ENCODE results near the gene CARD11.

The CARD11 gene

DNA sequence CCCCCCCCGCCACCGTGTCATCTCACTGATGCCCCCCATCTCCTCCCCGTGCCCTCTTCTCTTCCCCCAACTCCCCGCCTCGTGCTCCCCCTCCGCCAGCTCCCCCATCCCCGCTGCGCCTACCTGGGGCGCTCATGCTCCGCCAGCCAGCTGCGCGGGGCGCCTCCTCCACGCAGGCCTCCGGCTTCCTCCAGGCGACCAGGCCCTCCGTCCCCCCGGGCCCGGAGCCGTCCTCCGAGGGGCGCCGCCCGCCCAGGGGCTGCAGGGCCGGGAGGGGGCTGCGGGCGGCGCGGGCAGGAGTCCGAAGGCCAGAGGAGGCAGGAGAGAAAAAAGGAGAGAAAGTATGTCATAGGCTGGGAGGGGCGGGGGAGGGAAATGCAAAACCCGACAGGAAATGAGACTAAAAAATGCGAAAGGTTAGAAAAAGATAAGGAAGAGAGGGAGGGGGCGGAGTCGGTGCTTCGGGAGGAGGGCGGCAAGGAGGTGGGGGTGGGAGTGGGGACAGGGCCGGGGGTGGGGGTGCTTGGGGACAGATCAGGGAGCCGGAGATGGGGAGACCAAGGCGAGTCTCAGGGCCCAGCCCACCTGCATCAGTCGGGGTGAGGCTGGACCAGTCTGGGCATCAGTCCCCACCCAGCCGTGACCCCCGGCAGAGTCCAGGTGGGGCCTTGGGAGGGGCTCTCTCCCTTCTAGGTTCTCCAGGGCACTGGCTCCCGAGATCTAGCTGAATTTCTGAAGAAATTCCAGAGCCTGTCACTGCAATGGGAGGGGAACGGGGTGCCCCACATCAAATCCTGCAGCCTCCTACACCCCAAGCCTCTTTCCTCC lies at the start of gene CARD11:
Gene CARD11 (minus strand): TSS at position 324 of the 828 bp plus-strand sequence. CDS start 85,361 bp downstream, outside the sequence.
- in situ Hi-C loops (cut with MboI; ENCODE audit: low sequenced_read_pairs) = no loop called here

- in situ Hi-C loops (cut with MboI; ENCODE audit: low sequenced_read_pairs) = no loop called here
Measured at GRCh38 chr7:3092468-3092867, 48.8 kb upstream of the CARD11 start.

DNA sequence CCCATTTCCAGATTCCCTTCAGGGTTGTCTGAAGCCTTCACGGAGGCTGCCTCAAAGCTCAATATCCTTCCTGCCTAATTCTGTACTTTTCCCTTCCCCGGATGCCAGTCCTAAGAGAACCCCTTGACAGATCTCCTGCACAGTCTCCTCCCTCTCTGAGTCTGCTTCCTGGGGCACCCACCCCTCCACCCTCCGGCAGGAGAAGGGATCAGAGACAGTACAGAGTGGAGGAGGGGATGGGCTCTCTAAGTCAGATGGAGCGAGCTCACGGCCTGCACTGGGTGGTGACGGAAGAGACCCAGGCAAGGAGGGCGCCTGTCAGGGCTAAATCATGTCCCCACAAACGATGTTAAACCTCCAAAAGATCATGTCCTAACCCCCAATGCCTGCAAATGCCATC lies 48.0 kb upstream of the CARD11 start:
- in situ Hi-C loops (cut with MboI; ENCODE audit: low sequenced_read_pairs) = no loop called here

DNA sequence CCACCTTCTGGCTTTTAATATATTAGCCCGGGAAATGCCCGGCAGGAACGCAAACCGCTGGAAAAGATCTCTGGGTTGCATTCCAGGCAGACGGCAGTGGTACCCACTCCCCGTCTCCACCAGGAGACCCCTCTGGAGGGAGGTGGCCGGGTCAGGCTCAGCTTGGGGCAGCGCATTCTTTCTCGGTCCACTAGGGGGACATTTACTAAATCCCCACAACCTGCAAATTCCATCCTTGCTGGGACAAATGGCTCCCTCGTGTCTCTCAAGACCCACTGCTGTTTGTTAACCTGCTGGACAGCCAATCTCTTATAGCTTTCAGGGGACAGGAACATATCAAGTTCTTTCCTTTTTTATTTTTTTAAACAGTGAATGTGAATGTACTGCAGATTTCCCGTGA lies 45.8 kb upstream of the CARD11 start:
- in situ Hi-C loops (cut with MboI; ENCODE audit: low sequenced_read_pairs) = no loop called here

DNA sequence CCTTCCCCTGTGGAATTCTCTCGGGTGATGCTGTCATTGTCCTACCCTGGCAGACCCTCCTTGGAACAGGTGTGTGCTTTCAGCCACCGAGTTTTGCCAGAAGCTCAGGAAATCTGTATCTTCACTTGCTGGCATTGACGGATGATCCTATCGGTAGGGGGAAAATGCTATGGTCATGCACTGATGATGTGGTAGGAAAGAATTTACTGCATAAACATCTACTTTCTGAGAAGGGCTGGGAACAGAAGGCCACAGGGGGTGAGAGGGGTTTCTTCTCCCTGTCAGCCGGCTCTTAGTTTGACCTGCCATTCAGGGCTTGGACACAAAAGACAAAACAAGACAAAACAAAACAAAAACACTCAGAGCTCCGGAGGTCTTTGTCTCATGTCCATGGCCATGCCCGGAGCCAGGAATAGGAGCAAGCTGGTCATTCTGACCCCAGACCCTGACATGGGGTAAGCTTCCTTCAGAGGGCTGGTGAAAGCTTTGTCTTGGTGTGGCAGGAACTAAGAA lies 43.6 kb upstream of the CARD11 start:
- in situ Hi-C loops (cut with MboI; ENCODE audit: low sequenced_read_pairs) = no loop called here

- in situ Hi-C loops (cut with MboI; ENCODE audit: low sequenced_read_pairs) = no loop called here
Measured at GRCh38 chr7:3083350-3083749, 39.7 kb upstream of the CARD11 start.

DNA sequence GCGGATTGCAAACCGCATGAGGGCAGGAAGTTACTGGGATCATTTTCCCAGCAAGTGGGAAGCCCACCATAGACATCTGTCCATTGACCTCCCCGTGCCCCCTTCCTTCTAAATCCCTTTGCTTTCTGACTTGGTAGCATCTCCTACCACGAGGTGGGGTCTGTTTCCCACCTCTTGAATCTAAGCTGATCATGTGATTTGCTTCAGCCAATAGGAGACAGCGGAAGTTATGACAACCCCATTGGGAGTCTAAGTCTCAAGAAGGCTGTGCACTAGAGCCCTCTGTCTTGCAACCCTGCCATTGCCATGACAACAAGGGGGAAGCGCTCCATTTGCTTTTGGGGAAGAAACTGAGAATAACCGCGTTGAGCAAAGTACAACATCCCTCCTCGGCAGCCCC lies 39.2 kb upstream of the CARD11 start:
- in situ Hi-C loops (cut with MboI; ENCODE audit: low sequenced_read_pairs) = no loop called here

DNA sequence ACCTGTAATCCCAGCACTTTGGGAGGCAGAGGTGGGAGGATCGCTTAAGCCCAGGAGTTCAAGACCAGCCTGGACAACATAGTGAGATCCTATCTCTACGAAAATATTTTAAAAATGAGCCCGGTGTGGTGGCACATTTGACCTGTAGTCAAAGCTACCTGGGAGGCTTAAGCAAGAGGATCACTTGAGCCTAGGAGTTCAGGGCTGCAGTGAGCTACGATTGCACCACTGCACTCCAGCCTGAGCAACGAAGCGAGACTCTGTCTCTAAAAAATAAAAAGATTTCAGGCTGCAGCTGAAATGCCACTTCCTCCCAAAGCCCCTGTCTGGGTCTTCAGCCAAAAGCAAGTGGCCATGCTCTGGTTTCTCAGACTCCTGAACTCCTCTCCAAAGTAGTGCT lies 38.7 kb upstream of the CARD11 start:
- in situ Hi-C loops (cut with MboI; ENCODE audit: low sequenced_read_pairs) = no loop called here

GRCh38 chr7:3080106-3080505 lies 36.4 kb upstream of the CARD11 start:
- in situ Hi-C loops (cut with MboI; ENCODE audit: low sequenced_read_pairs) = no loop called here

GRCh38 chr7:3078514-3078913 lies 34.8 kb upstream of the CARD11 start:
- in situ Hi-C loops (cut with MboI; ENCODE audit: low sequenced_read_pairs) = no loop called here

DNA sequence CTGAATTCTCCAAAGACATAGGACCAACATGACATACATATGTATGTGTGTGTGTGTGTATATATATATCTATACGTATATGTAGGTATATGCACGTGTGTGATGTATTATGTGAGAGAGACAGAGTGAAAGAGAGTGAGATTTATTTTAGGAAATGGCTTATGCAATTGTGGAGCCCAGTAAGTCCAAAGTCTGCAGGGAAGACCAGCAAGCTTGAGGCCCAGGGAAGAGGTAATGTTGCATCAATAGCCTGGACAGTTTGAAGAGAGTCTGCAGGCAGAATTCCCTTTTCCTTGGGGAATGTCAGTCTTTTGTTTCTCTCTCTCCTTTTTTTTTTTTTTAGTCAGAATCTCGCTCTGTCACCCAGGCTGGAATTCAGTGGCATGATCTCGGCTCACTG lies 33.0 kb upstream of the CARD11 start:
- in situ Hi-C loops (cut with MboI; ENCODE audit: low sequenced_read_pairs) = no loop called here

- in situ Hi-C loops (cut with MboI; ENCODE audit: low sequenced_read_pairs) = no loop called here
Measured at GRCh38 chr7:3076163-3076562, 32.5 kb upstream of the CARD11 start.

GRCh38 chr7:3075441-3075840 lies 31.8 kb upstream of the CARD11 start:
- in situ Hi-C loops (cut with MboI; ENCODE audit: low sequenced_read_pairs) = no loop called here

DNA sequence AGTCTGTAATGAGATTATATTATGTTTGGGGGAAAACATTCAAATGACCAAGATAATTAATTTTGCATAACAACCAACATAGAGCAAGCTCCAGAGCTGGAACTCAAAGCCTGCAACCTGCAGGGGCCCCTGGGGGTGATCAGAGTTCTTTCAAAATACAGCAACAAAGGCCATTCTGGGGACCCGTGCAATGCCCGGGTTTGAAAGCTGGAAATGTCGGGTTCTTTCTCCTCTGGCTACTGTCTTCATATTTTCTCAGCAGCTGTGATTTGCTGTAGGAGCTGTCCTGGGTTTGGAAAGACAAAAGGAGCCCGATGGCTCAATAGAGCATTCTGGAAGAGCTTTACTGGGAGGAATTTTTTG lies 30.8 kb upstream of the CARD11 start:
- in situ Hi-C loops (cut with MboI; ENCODE audit: low sequenced_read_pairs) = no loop called here

DNA sequence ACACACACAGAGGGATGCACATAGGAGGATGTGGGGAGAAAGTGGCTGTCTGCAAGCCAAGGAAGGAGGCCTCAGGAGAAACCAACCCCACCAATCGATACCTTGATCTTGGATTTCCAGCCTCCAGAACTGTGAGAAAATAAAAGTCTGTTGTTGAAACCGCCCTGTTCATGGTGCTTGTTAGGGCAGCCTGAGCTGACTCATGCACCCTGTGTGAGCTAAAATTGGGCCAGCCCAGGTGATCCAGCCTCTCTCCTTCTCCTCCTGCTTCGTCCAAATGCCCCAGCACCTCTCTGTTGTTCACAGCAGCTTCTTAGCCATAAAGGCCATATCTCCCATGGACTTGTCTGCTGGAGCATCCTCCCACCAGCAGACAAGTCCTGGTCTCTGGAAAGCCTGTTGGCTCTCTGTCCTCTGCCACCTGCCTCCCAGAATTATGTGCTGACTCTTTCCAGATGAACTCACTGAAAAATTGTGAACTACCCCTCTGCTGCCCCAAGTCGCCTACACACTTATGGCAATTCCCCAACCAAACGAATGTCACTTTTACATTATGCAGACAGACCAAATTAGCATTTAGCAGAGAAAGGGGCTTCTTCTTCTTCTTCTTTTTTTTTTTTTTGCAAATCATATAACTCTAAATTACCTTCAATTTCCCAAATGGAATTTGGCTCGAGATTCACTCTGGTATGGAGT lies 30.2 kb upstream of the CARD11 start:
- in situ Hi-C loops (cut with MboI; ENCODE audit: low sequenced_read_pairs) = no loop called here

DNA sequence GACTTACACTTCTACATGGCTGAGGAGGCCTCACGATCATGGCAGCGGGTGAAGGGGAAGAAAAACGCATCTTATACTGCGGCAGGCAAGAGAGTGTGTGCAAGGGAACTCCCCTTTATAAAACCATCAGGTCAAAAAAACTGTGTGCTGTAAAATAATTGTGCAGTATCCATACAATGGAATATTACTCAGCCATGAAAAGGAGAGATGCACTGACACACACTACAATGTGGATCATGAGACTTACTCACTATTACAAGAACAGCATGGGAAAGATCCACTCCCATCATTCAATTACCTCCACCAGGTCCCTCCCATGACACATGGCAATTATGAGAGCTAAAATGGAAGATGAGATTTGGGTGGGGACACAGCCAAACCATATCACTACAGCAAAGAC lies 27.2 kb upstream of the CARD11 start:
- in situ Hi-C loops (cut with MboI; ENCODE audit: low sequenced_read_pairs) = no loop called here

DNA sequence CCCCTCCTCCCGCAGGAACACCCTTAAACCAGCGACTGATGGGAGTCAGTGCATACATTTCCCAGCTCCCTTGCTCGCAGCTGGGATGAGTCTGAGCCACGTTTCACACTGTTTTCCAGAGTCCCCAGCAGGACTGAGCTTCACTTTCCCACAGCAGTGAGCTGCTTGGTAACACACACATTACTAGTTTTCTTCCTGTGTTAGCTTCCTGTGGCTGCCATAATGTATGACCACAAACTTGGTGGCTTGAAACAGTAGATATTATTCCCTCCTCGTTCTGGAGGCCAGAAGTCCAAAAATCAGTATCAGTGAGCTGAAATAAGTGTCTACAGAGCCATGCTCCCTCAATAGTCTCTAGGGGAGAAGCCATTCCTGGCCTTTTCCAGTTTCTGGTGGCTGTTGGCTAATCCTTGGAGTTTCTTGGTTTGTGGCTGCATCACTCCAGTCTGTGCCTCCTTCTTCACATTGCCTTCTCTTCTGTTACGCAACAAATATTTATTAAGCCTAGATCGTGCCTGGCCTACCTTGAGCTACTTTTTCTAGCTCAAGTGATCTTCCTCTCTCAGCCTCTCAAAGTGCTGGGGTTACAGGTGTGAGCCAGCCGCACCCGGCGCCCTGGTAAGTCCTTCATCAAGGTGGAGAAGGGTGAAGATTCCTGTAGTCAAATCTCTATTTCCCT lies 26.2 kb upstream of the CARD11 start:
- in situ Hi-C loops (cut with MboI; ENCODE audit: low sequenced_read_pairs) = no loop called here

DNA sequence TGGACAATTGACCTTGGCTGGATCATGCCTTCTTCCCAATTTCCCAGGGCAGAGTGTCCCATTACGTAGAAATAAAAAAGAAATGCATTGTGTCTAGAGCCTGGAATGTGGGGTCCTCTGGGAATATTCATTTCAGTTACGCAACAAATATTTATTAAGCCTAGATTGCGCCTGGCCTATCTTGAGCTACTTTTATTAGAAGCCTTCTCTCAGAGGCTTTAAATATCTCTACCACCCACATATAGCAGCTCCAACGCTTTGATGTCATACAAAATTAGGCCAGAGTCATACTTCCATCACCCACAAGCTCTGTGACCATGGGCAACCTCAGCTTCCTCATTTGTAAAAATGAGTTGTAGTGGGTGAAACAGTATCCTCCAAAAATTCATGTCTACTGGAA lies 24.9 kb upstream of the CARD11 start:
- in situ Hi-C loops (cut with MboI; ENCODE audit: low sequenced_read_pairs) = no loop called here

GRCh38 chr7:3067606-3068380 lies 24.1 kb upstream of the CARD11 start:
- in situ Hi-C loops (cut with MboI; ENCODE audit: low sequenced_read_pairs) = no loop called here

- in situ Hi-C loops (cut with MboI; ENCODE audit: low sequenced_read_pairs) = no loop called here
Measured at GRCh38 chr7:3067193-3067592, 23.5 kb upstream of the CARD11 start.

- in situ Hi-C loops (cut with MboI; ENCODE audit: low sequenced_read_pairs) = no loop called here
Measured at GRCh38 chr7:3066506-3066905, 22.8 kb upstream of the CARD11 start.
